WERI-Rb-1 (cell line): ENCODE measurements around the gene TBC1D2.

Experiments used
- DNase-seq: peaks from one replicate; pipeline ENCODE4 v3.0.0-alpha.2; 2020
- H3K27ac ChIP-seq: fragments of 250-450 bp; sonication (Bioruptor Pico); 2 replicates; pipeline ENCODE4 v1.5.1; 2020; ENCODE audit warnings: mild to moderate bottlenecking, moderate library complexity
- H3K27me3 ChIP-seq: fragments of 250-450 bp; sonication (Bioruptor Pico); 2 replicates; pipeline ENCODE4 v1.5.1; 2021; ENCODE audit warnings: mild to moderate bottlenecking, low read depth, moderate library complexity; ENCODE audit not compliant: insufficient read depth, severe bottlenecking
- H3K36me3 ChIP-seq: fragments of 250-450 bp; sonication (Bioruptor Pico); 2 replicates; pipeline ENCODE4 v1.5.1; 2020; ENCODE audit warnings: mild to moderate bottlenecking, moderate library complexity
- H3K4me3 ChIP-seq: 2 replicates; pipeline ENCODE4 v1.5.1; 2011; ENCODE audit warnings: low read depth, mild to moderate bottlenecking, control low read depth, low read length
- H3K9me3 ChIP-seq: fragments of 250-450 bp; sonication (Bioruptor Pico); 2 replicates; pipeline ENCODE4 v1.5.1; 2021; ENCODE audit warnings: mild to moderate bottlenecking, moderate library complexity; ENCODE audit not compliant: severe bottlenecking
- TF ChIP-seq, protein P1 (sequence below): IDR thresholded peaks from 2 replicates; pipeline ENCODE4 v1.5.1; 2011; ENCODE audit warnings: low read depth, mild to moderate bottlenecking, control low read depth, inconsistent platforms, low read length

TBC1D2 gene

DNA sequence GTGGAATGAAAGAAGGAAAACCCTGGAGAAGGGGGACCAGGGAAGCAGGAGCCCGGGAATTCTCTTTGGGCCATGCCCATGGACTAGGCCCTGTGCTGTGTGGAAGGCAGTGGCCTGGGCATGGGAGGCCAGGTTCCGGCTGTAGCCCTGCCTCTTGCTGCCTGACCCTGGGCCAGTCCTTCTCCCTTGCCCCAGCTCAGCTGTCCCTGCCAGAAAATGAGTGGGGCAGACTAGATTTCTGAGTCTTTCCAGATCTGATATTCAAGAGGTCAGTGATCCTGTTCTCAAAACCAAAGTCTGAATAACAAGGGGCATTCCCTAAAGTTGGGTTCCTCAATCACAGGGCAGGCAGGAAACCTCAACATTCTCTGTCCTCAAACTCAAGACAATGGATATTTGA is 38.2 kb downstream of the TBC1D2 start:
- Histone ChIP-seq H3K36me3 (peaks cover 20% of the 10 kb centered on the region), H3K27me3 (no peaks in the 10 kb centered on the region), H3K27ac (no peak overlapping the region), H3K4me3 (no peak overlapping the region), H3K9me3 (no peaks in the 10 kb centered on the region)
- TF ChIP-seq, protein P1, sequence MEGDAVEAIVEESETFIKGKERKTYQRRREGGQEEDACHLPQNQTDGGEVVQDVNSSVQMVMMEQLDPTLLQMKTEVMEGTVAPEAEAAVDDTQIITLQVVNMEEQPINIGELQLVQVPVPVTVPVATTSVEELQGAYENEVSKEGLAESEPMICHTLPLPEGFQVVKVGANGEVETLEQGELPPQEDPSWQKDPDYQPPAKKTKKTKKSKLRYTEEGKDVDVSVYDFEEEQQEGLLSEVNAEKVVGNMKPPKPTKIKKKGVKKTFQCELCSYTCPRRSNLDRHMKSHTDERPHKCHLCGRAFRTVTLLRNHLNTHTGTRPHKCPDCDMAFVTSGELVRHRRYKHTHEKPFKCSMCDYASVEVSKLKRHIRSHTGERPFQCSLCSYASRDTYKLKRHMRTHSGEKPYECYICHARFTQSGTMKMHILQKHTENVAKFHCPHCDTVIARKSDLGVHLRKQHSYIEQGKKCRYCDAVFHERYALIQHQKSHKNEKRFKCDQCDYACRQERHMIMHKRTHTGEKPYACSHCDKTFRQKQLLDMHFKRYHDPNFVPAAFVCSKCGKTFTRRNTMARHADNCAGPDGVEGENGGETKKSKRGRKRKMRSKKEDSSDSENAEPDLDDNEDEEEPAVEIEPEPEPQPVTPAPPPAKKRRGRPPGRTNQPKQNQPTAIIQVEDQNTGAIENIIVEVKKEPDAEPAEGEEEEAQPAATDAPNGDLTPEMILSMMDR, result no peak
- DNase-seq, result no peak

DNA sequence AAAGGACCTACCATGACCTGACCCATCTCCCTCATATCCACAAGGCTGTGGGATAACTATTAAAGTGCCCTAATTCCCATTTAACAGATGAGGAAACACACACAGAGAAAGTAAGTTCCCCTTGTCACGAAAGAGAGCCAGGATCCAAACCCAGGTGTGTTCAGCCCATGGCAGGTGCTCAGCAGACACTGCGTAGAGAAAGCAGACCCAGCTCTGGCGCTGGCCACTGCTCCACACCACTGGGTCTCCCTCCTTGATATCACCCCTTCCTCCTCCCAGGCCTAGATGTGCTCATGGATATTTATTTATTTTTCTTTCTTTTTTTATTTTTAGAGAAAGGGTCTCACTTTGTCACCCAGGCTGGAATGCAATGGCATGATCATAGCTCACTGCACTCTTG is 39.1 kb downstream of the TBC1D2 start:
- no peak overlapping the region for H3K27ac ChIP-seq

DNA sequence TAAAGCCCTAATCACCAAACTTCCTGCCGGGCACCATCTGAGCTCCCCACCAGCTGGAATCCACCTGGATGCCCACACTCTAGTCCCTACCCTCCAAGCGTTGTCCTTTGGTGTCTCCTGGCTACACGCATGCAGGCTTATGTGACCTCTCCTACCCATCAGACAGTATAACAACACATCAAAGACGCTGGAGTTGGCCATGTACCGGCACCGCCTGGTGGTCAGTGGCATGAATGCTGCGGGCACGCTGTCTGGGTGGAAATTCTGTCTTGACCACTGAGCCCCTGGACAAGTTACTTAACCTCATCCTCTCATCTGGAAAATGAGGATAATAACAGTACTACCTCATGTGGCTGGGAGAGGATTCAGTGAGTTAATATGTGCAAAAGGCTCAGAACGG is 39.6 kb downstream of the TBC1D2 start:
- TF ChIP-seq, protein P1, result peak; percentile 82
- Histone ChIP-seq H3K27ac (no peak overlapping the region), H3K27me3 (no peaks in the 10 kb centered on the region), H3K4me3 (no peak overlapping the region), H3K36me3 (peaks cover 20% of the 10 kb centered on the region), H3K9me3 (no peaks in the 10 kb centered on the region)
- DNase-seq, result peak; percentile 67

More for the DNA sequence above, 39.1 kb downstream of the TBC1D2 start:
- TF ChIP-seq, protein P1, result no peak
- H3K9me3 ChIP-seq, result no peaks in the 10 kb centered on the region
- no peaks in the 10 kb centered on the region for H3K27me3 ChIP-seq
- DNase-seq, result no peak
- H3K36me3 ChIP-seq, result peaks cover 20% of the 10 kb centered on the region
- H3K4me3 ChIP-seq, result no peak overlapping the region

DNA sequence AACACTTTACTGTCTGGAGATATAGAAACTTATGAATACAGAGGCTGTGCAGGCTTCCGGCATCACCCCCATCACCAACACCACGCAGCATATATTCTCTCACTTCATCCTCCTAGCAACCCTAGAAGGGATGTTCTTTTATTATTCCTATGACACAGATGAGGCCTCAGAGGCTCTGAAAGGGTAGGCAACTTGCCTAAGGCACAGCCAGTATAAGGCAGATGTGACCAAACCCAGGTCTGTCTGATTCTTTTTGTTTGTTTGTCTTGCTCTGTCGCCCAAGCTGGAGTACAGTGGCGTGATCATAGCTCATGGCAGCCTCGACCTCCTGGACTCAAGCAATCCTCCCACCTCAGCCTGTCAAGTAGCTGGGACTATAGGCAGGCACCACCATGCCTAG is 40.2 kb downstream of the TBC1D2 start:
- TF ChIP-seq, protein P1, result no peak
- peaks cover 20% of the 10 kb centered on the region for H3K36me3 ChIP-seq
- no peak overlapping the region for H3K27ac ChIP-seq
- DNase-seq, result no peak
- no peak overlapping the region for H3K4me3 ChIP-seq
- H3K27me3 ChIP-seq, result no peaks in the 10 kb centered on the region
- no peaks in the 10 kb centered on the region for H3K9me3 ChIP-seq

DNA sequence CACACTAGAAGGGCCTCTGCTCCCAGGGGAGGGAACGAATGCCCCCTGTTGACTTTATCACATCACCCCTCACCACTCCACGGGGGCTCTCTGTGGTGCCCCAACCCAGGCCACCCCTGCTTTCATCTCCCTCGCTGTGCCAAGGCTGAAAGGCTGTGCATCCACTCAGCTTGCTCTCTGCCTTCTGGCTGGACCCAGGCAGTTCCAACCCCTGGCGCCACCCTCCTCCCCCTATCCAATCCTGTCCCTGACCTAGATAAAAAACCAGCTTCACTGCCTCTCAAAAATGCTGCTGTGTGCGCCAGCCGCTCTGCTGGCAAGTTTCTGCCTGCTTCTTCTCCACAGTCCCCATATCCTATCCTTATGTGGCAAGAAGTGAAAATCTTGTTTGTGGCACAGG is 40.6 kb downstream of the TBC1D2 start:
- no peak overlapping the region for H3K27ac ChIP-seq
- H3K27me3 ChIP-seq, result no peaks in the 10 kb centered on the region
- no peak for DNase-seq
- no peaks in the 10 kb centered on the region for H3K9me3 ChIP-seq
- H3K4me3 ChIP-seq, result no peak overlapping the region
- peaks cover 20% of the 10 kb centered on the region for H3K36me3 ChIP-seq
- TF ChIP-seq, protein P1, result no peak

DNA sequence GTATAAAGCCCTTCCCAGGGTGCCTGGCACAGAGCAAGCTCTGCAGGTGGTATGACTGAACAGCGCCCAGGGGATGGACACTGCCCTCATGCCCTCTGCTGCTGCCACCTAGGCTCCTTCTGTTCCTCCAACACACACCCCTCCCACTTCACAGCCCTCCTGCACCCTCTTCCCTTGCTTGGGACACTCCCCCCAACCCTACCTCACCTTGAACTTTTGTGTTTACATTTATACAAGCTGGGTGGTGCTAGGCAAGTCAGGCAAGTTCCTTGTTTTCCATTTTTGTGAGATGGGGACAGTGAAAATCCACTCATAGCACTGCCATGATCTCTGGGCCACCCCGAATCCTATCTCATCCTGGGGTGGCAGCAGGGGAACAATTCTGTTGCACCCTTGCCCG is 44.2 kb downstream of the TBC1D2 start:
- H3K4me3 ChIP-seq, result no peak overlapping the region
- no peaks in the 10 kb centered on the region for H3K9me3 ChIP-seq
- no peak overlapping the region for H3K27ac ChIP-seq
- TF ChIP-seq, protein P1, result no peak
- H3K27me3 ChIP-seq, result no peaks in the 10 kb centered on the region
- peaks cover 6% of the 10 kb centered on the region; the same call in 1 of the 2 replicates for H3K36me3 ChIP-seq
- DNase-seq, result no peak
